ENCODE results near the gene AJM1. TPM values are rescaled to one million over a fixed set of nuclear protein-coding genes. Genes with fewer than 3 reads are reported as not detected.
"Not testable (repeated sequence)": the region's sequence is repeated elsewhere in the genome, so short reads cannot be mapped to it uniquely, and the experiment has no call there.

The AJM1 gene
- total RNA-seq, 1 donor from 2014 or later: 2.7 TPM

- Histone ChIP-seq H3K4me1 (no peaks in the 10 kb centered on the region), H3K27ac (no peak overlapping the region), H3K4me3 (no peak overlapping the region), H3K36me3 (peaks cover 32% of the 10 kb centered on the region), H3K9me3 (no peaks in the 10 kb centered on the region), H3K27me3 (no peaks in the 10 kb centered on the region)
- DNase-seq (no peak), ATAC-seq (no peak)
- intact Hi-C loops (cut with DNase I): no loop called here
- no peak for TF ChIP-seq CTCF (IDR thresholded peaks at IDR 0.05)
Measured at GRCh38 chr9:136835162-136835931, 6.9 kb upstream of the AJM1 start.

- no peak for ATAC-seq
- H3K27me3 ChIP-seq: no peaks in the 10 kb centered on the region
- intact Hi-C loops (cut with DNase I): no loop called here
- no peak overlapping the region for H3K4me3 ChIP-seq
- H3K4me1 ChIP-seq: no peaks in the 10 kb centered on the region
- DNase-seq: no peak
- no peak overlapping the region for H3K27ac ChIP-seq
- H3K36me3 ChIP-seq: peaks cover 26% of the 10 kb centered on the region
- TF ChIP-seq CTCF (IDR thresholded peaks at IDR 0.05): no peak
- no peaks in the 10 kb centered on the region for H3K9me3 ChIP-seq
Measured at GRCh38 chr9:136835932-136836904, 6.1 kb upstream of the AJM1 start.

- Histone ChIP-seq H3K27ac (no peak overlapping the region), H3K9me3 (no peaks in the 10 kb centered on the region), H3K4me1 (peaks cover 9% of the 10 kb centered on the region), H3K4me3 (no peak overlapping the region), H3K36me3 (peaks cover 26% of the 10 kb centered on the region), H3K27me3 (no peaks in the 10 kb centered on the region)
- DNase-seq (no peak), ATAC-seq (no peak)
- TF ChIP-seq CTCF (IDR thresholded peaks at IDR 0.05): no peak
- intact Hi-C loops (cut with DNase I): no loop called here
Measured at GRCh38 chr9:136837146-136837855, 5.0 kb upstream of the AJM1 start.

- H3K27me3 ChIP-seq; H3K4me3 ChIP-seq; H3K9me3 ChIP-seq; intact Hi-C loops (cut with DNase I); DNase-seq; H3K27ac ChIP-seq; ATAC-seq: not testable (repeated sequence)
- Histone ChIP-seq H3K4me1 (peaks cover 14% of the 10 kb centered on the region), H3K36me3 (peaks cover 21% of the 10 kb centered on the region)
Measured at GRCh38 chr9:136837856-136838277, 4.4 kb upstream of the AJM1 start.

GRCh38 chr9:136838314-136839228 lies 3.7 kb upstream of the AJM1 start:
- H3K4me1 ChIP-seq: peaks cover 21% of the 10 kb centered on the region
- H3K9me3 ChIP-seq: no peaks in the 10 kb centered on the region
- H3K36me3 ChIP-seq: peaks cover 21% of the 10 kb centered on the region
- H3K4me3 ChIP-seq: no peak overlapping the region
- intact Hi-C loops (cut with DNase I): no loop called here
- TF ChIP-seq CTCF (IDR thresholded peaks at IDR 0.05): no peak
- DNase-seq (no peak), ATAC-seq (no peak)
- H3K27ac ChIP-seq: no peak overlapping the region
- peaks cover 6% of the 10 kb centered on the region for H3K27me3 ChIP-seq
